PC-9 (cell line): Measurements from ENCODE around the gene EXOC2.

Experiments
- EZH2 ChIP-seq: fragments of 200-600 bp; sonication (generic); IDR thresholded peaks from 2 replicates; pipeline ENCODE4 v1.8.0; 2017; ENCODE audit warnings: antibody characterized with exemption, low read depth
- TF ChIP-seq, protein P1 (sequence below): fragments of 200-600 bp; sonication (generic); conservative IDR thresholded peaks from 2 replicates; pipeline ENCODE4 v1.6.1; 2017; ENCODE audit warnings: mixed run types, antibody characterized with exemption, mild to moderate bottlenecking, moderate library complexity

DNA sequence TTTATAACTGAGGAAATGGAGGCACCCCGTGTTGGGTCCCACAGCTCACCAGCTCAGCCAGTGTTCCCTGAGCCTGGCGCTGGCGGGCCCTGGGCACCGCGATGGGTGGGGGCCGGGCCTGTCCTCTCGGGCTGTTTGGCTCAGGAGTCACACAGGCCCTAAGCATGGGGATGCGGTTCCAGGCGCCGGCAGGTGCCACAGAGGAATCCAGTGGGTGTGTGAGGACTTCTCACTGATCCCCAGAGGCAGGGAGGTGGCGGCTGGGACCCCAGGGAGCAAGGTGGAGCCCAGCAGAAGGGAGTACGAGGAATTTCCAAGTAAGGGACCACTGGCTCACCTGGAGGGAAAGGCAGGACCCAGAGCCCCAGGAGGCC is 243.9 kb downstream of the EXOC2 start:
- TF ChIP-seq, protein P1, sequence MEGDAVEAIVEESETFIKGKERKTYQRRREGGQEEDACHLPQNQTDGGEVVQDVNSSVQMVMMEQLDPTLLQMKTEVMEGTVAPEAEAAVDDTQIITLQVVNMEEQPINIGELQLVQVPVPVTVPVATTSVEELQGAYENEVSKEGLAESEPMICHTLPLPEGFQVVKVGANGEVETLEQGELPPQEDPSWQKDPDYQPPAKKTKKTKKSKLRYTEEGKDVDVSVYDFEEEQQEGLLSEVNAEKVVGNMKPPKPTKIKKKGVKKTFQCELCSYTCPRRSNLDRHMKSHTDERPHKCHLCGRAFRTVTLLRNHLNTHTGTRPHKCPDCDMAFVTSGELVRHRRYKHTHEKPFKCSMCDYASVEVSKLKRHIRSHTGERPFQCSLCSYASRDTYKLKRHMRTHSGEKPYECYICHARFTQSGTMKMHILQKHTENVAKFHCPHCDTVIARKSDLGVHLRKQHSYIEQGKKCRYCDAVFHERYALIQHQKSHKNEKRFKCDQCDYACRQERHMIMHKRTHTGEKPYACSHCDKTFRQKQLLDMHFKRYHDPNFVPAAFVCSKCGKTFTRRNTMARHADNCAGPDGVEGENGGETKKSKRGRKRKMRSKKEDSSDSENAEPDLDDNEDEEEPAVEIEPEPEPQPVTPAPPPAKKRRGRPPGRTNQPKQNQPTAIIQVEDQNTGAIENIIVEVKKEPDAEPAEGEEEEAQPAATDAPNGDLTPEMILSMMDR = no peak
- no peak for TF ChIP-seq EZH2
